HepG2 (cell line): ENCODE data around the gene LRRFIP2. TPM values are rescaled to one million over a fixed set of nuclear protein-coding genes. Genes with fewer than 3 reads are reported as not detected.

Source experiments
- ETV6 ChIP-seq: sonication (generic); formaldehyde crosslinking; conservative IDR thresholded peaks from 2 replicates; pipeline ENCODE4 v1.4.0; 2020; ENCODE audit warnings: missing genetic modification reagents
- ISX ChIP-seq: sonication (generic); formaldehyde crosslinking; conservative IDR thresholded peaks from 2 replicates; pipeline ENCODE4 v1.5.0; 2020; ENCODE audit warnings: missing genetic modification reagents
- MBD4 ChIP-seq: IDR thresholded peaks from 2 replicates; pipeline ENCODE4 v1.6.1; 2012; ENCODE audit warnings: low read length, inconsistent platforms, borderline replicate concordance
- SIN3A ChIP-seq: IDR thresholded peaks from 2 replicates; pipeline ENCODE4 v1.6.1; 2011; ENCODE audit warnings: low read depth, mild to moderate bottlenecking, control low read depth, low read length, borderline replicate concordance
- TBP ChIP-seq: sonication (generic); formaldehyde crosslinking; IDR thresholded peaks from 2 replicates; pipeline ENCODE4 v1.5.0; 2020; ENCODE audit warnings: missing genetic modification reagents
- ZNF790 ChIP-seq: sonication (generic); formaldehyde crosslinking; IDR thresholded peaks from 2 replicates; pipeline ENCODE4 v1.8.0; 2022; ENCODE audit warnings: missing genetic modification reagents, mild to moderate bottlenecking, borderline replicate concordance
- polyA plus RNA-seq, 8 experiments: library from polyadenylated mRNA; depleted of rRNA in 3 of 8; stranded (reverse) in 7 of 8; unstranded in 1 of 8; fragments of >200 nt; fragmentation: Illumina TruSeq in 4 of 8; extraction: Trizol in 4 of 8; gene quantifications; 2 replicates each; pipeline versions ENCODE4 v1.2.1 to v1.2.3, GENCODE V29; 2011 to 2016; ENCODE audit warnings: low read depth in 4 of 8, missing spikeins in 1 of 8, mixed read lengths in 1 of 8; ENCODE audit not compliant: insufficient read depth in 1 of 8
- total RNA-seq, 5 experiments: library from RNA; depleted of rRNA; stranded (reverse); fragments of >200 nt; fragmentation: Illumina TruSeq; extraction: Trizol; gene quantifications; 2 replicates each; pipeline ENCODE4 v1.2.3, GENCODE V29; 2016; ENCODE audit warnings: low read depth in 1 of 5
- TF ChIP-seq, protein P1 (sequence below): sonication (generic); formaldehyde crosslinking; IDR thresholded peaks from 2 replicates; pipeline ENCODE4 v1.4.0; 2020; ENCODE audit warnings: mild to moderate bottlenecking, missing genetic modification reagents
- TF ChIP-seq, protein P2 (sequence below): IDR thresholded peaks from 2 replicates; pipeline ENCODE4 v1.6.1; 2012; ENCODE audit warnings: low read depth, low read length, improper control_type of control experiment
- TF ChIP-seq, protein P3 (sequence below): sonication (generic); formaldehyde crosslinking; IDR thresholded peaks from 2 replicates; pipeline ENCODE4 v1.4.0; 2020; ENCODE audit warnings: missing genetic modification reagents, borderline replicate concordance

The LRRFIP2 gene
- total and polyA plus RNA-seq, 2 of the 13 experiments (the other 11 are each of a cell fraction or from before 2014, with no cell fraction given), result 13.5 to 32.2 TPM

DNA sequence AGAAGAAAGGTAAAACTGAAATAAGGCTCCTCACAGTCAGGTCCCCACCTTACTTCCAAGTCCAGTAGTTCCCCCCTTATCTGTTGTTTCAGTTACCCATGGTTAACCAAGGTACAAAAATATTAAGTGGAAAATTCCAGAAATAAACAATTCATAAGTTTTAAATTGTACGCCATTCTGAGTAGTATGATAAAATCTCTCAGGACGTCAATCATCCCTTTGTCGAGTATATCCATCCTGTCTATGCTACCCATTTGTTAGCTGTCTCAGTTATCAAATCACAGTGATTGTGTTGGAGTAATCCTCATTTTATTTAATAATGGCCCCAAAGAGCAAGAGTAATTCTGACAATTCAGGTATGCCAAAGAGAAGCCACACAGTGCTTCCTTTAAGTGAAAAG is 43.9 kb downstream of the LRRFIP2 start (continued):
- TF ChIP-seq, protein P1, sequence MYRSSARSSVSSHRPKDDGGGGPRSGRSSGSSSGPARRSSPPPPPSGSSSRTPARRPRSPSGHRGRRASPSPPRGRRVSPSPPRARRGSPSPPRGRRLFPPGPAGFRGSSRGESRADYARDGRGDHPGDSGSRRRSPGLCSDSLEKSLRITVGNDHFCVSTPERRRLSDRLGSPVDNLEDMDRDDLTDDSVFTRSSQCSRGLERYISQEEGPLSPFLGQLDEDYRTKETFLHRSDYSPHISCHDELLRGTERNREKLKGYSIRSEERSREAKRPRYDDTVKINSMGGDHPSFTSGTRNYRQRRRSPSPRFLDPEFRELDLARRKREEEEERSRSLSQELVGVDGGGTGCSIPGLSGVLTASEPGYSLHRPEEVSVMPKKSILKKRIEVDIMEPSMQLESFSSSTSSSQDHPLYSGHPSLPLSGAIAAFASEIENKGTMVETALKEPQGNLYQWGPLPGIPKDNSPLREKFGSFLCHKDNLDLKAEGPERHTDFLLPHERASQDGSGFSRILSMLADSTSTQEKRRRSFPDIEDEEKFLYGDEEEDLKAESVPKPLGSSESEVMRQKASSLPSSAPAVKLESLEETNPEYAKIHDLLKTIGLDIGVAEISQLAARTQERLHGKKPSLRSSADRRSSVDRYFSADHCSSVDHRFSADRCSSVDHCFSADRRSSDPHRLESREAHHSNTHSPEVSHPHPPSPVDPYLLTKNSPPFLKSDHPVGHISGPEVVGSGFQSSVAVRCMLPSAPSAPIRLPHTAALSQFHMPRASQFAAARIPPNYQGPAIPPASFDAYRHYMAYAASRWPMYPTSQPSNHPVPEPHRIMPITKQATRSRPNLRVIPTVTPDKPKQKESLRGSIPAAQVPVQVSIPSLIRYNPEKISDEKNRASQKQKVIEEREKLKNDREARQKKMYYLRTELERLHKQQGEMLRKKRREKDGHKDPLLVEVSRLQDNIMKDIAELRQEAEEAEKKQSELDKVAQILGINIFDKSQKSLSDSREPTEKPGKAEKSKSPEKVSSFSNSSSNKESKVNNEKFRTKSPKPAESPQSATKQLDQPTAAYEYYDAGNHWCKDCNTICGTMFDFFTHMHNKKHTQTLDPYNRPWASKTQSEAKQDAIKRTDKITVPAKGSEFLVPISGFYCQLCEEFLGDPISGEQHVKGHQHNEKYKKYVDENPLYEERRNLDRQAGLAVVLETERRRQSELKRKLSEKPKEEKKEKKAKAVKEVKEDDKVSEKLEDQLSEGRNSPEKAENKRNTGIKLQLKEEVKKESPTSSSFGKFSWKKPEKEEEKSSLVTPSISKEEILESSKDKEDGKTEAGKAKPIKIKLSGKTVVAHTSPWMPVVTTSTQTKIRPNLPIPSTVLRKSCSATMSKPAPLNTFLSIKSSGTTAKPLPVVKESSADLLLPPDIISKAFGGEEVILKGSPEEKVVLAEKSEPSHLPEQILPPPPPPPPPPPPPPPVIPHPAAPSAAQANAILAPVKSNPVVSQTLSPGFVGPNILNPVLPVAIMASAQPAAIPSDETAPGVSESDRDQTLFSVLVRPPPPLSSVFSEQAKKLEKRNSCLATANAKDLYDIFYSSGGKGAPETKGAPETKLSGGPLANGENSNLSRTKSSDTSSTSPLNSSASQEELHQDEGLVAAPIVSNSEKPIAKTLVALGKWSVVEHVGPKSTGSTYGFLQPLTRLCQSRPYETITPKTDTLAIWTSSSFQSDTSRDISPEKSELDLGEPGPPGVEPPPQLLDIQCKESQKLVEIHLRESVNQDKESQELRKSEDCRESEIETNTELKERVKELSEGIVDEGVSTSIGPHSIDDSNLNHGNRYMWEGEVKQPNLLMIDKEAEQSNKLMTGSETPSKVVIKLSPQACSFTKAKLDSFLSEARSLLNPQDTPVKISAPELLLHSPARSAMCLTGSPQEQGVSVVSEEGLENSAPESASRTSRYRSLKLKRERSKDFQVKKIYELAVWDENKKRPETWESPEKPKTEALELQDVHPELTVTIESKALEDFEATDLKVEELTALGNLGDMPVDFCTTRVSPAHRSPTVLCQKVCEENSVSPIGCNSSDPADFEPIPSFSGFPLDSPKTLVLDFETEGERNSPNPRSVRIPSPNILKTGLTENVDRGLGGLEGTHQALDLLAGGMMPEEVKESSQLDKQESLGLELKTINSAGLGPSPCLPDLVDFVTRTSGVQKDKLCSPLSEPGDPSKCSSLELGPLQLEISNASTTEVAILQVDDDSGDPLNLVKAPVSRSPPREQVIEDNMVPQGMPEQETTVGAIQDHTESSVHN (CRISPR knock-in tag), result no peak
- TF ChIP-seq, protein P2, sequence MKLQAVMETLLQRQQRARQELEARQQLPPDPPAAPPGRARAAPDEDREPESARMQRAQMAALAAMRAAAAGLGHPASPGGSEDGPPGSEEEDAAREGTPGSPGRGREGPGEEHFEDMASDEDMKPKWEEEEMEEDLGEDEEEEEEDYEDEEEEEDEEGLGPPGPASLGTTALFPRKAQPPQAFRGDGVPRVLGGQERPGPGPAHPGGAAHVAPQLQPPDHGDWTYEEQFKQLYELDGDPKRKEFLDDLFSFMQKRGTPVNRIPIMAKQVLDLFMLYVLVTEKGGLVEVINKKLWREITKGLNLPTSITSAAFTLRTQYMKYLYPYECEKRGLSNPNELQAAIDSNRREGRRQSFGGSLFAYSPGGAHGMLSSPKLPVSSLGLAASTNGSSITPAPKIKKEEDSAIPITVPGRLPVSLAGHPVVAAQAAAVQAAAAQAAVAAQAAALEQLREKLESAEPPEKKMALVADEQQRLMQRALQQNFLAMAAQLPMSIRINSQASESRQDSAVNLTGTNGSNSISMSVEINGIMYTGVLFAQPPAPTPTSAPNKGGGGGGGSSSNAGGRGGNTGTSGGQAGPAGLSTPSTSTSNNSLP, result no peak
- no peak for TF ChIP-seq ISX (CRISPR knock-in tag)
- TF ChIP-seq ZNF790 (CRISPR knock-in tag), result no peak
- TF ChIP-seq, protein P3, sequence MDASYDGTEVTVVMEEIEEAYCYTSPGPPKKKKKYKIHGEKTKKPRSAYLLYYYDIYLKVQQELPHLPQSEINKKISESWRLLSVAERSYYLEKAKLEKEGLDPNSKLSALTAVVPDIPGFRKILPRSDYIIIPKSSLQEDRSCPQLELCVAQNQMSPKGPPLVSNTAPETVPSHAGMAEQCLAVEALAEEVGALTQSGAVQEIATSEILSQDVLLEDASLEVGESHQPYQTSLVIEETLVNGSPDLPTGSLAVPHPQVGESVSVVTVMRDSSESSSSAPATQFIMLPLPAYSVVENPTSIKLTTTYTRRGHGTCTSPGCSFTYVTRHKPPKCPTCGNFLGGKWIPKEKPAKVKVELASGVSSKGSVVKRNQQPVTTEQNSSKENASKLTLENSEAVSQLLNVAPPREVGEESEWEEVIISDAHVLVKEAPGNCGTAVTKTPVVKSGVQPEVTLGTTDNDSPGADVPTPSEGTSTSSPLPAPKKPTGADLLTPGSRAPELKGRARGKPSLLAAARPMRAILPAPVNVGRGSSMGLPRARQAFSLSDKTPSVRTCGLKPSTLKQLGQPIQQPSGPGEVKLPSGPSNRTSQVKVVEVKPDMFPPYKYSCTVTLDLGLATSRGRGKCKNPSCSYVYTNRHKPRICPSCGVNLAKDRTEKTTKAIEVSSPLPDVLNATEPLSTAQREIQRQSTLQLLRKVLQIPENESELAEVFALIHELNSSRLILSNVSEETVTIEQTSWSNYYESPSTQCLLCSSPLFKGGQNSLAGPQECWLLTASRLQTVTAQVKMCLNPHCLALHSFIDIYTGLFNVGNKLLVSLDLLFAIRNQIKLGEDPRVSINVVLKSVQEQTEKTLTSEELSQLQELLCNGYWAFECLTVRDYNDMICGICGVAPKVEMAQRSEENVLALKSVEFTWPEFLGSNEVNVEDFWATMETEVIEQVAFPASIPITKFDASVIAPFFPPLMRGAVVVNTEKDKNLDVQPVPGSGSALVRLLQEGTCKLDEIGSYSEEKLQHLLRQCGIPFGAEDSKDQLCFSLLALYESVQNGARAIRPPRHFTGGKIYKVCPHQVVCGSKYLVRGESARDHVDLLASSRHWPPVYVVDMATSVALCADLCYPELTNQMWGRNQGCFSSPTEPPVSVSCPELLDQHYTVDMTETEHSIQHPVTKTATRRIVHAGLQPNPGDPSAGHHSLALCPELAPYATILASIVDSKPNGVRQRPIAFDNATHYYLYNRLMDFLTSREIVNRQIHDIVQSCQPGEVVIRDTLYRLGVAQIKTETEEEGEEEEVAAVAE, result no peak
- TF ChIP-seq SIN3A, result no peak
- TF ChIP-seq MBD4, result no peak
- TF ChIP-seq ETV6 (CRISPR knock-in tag), result no peak
- TF ChIP-seq TBP (CRISPR knock-in tag), result no peak
